NCI-H1048 (cell line): ENCODE results near the gene LHPP.

Experiments used
- DNase-seq: peaks from one replicate; lab custom pipeline; 2025; lab: John Stamatoyannopoulos, UW

Gene LHPP

DNA sequence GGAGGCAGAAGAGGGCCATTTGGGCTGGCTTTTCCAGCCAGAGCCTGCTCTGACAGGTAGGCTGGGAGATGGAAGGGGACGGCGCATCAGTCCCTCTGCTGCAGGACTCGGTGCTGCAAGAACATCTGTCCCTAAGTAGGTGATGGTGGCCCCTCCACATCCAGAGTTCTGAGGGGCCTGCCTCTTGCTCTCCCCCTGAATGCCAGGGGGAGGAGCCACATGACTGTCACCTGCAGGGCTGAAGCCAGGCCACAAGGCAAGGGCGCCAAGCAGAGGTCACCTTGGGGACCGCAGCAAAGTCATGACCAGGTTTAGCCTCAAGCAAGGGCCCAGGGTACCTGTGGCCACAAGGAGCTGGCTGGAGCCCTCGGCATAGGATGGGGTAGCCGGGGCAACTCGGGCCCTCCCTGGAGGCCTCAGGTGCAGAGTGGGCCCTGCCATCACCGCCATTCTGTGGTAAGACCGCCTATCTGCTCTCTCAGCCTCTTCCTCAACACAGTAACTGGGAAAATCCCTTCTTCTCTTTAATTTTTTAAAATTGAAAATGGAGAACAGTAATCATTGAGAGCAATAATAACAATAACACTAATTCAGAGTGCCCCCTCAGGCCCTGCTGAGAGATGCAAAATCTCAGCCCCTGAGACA lies 183.3 kb downstream of the LHPP start:
- no peak for DNase-seq

DNA sequence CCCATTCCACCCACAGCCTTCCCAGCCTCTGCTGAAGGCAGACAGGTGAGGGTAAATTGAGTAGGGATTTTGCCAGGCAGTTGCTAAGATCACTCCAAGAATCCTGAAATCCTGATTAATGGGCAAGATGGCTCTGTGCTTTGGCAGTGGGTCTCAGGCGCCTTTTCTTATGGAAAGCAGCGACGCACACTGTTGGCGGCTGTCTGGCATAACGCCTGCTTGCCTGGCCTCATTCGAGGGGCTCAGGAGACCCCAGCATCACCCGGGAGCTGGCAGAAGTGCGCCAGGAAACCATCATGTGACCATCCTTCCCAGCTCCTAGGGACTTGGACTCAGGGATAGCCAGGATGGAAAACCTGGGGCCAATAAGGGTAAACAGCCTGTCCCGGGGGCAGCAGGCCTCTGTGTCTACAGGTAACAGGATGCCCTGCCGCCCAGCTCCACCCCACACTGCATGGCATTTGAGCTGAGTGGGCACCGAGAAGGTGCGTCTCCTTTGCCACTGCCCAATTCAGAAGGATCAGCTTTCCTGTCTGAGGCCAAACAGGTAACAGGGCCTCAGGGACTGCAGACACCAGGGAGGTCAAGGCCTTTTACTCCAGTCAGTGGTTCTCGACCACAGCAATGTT lies 184.0 kb downstream of the LHPP start:
- DNase-seq, result no peak

DNA sequence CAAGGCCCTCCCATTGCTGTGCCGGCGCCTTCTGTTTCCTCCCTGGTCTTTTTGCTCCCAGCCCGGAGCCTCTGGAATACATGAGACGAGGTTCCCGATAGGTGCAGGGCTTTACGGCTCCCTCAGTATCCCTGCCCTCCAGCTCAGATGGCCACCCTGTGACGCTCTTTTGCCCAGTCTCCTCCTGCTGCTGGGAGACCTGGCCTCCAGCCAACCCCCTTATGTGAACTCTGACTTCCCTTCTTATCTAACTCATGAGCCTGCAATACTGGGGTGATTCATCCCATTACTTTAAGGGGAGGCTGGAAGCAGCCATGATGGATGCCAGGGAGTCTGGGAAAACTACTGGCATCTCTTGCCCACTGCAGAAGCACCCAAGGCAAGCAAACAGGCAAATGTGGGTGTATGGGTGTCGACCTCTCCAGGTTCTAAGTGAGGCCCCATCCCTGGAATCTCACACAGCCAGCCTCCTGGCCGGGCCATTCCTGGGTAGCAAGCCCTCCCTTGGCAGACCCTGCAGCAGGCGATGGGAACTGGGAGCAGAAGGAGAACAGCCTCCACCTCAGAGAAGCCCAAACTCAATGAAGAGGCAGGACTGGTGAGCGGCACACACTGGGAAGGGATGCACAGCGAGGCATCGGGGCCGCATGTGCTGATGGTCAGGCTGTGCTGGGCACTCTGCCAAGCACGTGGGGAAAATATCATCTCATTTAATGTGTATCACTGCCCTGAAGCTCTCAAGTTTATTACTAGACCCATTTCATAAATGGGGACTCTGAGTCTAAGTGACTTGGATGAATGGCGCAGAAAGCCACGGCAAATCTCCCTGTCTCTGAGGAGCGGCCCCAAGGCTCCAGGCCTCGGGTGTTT lies 185.1 kb downstream of the LHPP start:
- no peak for DNase-seq

DNA sequence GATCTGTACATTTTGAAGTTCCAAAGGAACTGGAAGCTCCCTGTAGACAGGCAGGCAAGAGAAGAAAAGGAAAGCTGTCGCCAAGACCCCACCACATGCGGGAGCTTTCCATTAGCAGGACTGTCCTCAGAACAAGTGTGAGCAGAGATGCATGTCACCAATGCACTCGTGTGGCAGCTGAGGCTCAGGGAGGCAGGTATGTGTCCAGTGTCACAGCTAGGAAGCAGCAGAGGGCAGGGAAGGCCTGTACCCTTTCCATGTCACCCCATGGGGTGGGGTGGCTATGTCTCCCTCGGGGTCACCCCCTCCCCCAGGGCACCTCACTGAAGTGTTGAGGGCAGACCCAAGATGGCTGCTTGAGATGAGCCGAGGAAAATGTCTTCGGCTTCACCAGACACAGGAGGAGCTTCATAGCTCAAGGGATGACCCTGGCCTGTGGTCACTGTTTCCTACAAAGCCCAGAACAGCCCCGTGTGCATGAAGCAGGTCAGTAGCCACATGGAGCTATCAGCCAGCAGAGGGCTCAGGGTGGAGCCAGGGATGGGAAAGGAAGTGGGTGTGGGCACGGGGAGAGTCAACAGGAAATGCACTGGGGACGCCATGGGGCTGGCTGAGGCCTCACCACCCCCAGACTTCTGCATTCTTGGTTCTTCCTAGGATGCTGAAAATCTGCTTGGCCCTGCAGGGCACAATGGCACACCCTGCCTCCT lies 186.0 kb downstream of the LHPP start:
- DNase-seq, result no peak

DNA sequence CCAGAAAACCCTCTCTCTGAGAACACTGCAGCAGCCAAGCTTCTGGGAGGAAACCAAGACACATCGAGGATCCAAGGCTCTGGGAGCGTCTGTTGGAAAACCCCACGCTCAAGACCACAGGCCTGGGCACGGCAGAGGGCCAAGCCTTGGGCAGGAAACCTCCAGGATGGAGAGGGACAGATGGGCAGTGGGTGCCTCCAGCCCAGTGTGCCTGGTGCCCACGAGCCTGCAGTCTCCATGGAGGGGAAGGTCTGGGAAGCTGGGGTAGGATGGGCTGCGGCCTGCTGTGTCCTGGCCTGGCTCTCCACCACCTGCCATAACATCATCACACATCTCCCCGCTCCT lies 186.5 kb downstream of the LHPP start:
- no peak for DNase-seq

DNA sequence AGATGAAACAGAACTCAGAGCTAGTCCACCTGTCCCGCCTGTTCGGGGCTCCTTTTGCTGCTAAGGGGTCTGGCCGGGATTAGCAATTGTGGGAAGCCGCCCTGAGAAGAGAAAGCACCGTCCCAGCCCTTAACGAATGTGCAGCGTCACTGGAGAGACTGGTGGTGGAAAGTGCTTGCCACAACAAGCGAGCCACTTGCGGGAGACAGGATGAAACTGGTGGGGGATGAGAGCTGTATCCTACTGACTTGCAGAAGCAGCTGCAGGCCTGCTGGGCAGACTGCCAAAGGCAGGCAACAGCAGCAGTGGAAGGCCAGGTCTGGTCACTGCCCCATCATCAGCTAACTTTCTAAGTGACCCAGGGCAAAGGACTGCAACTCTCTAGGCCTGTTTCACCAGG lies 187.1 kb downstream of the LHPP start:
- DNase-seq, result no peak

DNA sequence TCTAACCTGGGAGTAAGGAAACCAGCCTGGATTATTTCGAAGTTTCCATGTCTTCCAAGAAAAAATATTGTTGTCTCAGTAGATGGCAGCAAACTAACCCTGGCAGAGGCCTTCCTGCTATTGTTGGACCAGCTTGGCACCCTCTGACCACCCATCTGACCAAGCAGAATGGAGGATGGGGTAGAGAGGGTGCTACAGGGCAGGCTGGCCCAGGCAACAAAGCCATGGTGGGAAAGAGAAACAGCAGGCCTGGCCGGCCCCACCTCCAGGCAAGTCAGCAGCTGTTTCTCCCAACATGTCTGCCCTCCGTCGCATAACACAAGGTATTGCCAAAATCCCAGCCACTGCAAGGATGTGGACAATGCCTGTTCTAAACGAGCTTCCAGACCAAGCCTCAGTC lies 187.6 kb downstream of the LHPP start:
- no peak for DNase-seq

DNA sequence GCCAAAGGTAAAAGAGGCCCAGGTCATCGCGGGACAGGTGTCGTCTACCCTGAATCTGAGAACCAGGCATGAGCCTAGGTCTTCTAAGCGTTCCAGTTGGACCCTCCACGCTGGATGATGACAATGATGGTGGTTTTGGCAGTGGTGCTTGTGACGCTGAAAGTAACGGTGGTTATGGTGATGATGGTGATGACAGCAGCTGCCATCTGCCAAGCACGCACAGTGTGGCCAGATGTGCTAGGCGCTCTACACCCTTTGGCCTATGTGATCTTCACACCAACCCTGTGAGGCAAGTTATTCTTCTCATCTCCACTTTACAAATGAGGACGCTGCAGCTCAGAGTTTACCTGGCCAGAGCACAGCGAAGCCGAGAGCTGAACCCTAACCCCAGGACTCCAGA lies 188.6 kb downstream of the LHPP start:
- no peak for DNase-seq

DNA sequence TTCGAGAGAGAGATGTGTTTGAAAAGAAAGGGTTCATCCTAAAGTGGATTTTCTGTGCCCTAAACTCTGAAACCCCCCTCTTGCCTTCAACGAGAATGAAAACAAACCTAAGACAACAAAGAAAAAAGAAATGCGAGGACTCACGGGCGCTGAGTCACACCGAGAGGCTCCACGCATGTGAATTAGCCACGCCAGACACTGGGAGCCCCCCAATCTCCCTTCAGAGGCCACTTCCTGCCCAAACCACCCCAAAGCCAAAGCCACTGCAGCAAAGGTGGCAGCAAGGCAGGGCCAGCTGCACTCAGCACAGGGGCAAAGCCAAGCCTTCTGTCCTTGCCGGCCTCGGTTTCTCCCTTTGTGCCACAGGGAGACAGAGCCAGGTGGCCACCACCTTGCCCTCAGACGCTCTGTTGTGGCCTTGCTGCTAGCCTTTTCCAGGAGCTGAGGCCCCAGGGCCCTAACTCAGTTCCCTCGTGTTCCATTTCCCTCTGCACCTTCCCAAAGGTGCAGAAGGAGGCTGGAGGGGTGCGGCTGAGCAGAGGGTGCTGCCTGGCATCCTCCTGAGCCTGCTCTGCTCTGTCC lies 189.3 kb downstream of the LHPP start:
- no peak for DNase-seq

DNA sequence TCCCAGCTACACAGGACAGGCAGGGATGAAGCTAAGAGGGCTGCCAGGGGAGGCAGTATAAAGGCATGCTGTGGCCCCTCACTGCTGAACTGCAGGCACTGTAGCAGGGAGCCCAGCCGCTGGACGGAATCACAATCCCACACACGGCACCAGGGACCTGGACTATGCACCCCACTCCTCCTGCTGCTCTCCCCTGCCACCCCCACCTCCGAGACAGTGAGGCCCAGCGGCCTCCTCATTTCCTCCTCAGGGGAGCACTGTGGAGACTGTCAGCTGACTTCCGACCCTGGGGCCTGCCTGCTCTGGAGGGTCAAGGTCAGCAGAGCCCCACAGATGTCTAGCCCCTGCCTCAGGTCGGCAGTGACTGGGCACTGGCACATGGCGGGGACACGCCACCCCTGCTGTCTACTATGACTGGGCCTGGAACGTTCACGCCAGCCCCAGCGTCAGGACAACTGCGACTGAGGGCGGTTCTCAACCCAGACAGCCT lies 189.8 kb downstream of the LHPP start:
- no peak for DNase-seq

DNA sequence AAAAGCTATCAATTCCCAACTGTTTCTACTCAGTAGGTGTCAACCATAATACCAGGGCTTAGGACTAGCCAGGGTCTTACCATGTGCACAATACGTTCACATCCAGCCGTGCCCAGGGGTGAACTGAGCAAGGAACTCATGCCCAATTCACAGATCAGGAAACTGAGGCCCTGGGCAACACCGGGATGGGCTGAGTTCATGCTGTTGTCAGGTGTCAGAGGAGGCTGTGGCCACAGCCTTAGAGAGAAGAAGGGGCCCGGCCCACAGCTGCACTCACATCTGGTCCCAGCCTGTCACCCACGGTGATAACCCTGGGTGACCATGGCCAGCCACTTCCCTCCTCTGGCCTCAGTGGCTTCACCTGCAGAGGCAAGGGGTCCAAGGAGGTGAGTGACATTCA lies 190.6 kb downstream of the LHPP start:
- DNase-seq, result no peak

DNA sequence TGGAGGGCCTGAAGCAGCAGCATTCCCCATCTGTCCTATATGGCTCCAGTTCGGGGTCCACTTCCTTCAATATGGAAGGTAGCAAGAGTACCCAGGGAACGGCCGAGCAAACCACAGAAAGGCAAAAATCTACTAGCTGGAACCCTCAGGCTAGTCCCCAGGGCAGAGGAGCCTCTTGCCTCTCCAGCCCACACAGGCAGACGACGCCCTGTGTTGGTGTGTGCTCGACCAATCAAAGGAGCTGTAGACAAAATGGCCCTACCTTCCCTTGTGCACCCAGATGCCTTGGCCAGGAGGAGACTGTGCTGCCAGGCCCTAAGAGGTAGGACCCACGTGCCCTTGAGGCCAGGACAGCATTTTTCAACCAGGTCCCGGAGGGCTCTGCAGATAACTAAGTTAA lies 191.1 kb downstream of the LHPP start:
- no peak for DNase-seq

DNA sequence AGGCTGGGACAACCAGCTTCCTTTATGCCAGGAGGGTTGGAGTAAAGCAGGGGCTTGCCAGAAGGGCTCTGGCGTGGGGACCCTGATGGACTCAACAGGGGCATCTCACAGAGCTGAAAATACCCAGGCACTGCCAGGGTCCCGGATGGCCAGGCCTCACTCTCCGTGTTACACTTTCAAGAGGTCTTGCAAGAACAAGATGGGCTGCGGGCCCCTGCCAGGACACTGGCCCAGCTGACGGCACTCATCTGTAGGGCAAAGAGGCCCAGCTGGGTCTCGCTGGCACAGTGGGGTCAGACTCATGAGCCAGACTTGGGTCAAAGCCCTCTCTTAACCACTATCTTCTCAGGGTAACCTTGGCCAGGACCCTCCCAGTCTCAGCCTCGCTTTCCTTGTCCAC lies 191.7 kb downstream of the LHPP start:
- DNase-seq, result no peak

DNA sequence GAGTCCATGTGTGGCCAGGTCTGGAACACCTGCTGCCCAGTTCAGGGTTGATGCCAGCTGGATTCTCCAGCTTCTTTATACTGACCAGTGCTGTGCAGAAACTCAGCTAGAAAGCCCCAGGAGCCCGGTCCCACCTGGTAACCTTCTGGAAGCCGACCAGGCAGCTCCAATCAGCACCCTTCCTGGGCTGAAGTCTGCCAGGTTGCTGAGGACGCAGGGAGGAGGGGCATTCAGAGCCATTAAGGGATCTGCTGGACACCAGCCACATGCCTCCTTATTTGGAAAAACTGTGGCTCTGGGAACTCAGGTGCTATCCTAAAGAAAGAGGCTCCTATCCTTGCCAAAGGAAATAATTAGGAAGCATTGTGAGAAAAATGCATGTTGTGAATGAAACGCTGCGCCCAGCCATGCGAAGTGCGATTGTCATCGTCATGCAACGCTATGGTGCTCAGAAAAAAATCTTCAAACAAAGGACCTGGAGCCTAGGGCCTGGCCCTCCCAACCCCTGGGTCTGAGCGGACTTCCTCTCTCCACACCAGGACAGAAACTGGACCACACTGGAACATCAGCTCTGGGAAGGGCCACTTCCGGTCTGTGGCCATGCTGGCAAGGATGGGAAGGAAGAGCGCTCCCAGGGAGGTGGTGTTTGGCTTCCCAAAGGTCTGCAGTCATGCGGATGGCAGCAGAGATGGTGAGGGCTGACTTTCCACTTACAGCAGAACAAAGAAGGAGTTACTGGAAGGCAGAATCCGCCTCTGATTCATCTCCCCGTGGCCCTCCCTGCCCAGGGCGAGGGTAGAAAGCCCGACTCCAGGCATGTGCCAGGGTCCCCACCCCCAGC lies 192.4 kb downstream of the LHPP start:
- no peak for DNase-seq

DNA sequence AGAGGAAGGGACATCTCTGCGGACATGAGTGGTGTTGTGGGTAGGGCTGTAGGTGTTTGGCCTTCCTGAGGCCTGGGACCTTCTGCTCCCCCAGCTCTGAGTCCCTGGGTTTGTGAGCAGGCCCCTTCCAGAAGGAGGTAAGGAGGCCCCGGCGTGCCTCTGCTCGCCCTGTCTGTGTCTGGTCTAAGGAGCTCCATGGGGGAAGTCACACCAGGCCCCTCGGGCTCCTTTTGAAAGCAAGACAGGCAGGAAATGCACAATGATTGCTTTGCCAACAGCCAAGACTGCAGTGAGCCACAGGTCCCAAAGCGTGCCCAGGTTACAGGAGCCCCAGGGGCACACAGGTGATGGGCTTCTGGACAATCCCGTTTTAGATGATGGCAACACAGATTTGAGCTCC lies 193.1 kb downstream of the LHPP start:
- no peak for DNase-seq

DNA sequence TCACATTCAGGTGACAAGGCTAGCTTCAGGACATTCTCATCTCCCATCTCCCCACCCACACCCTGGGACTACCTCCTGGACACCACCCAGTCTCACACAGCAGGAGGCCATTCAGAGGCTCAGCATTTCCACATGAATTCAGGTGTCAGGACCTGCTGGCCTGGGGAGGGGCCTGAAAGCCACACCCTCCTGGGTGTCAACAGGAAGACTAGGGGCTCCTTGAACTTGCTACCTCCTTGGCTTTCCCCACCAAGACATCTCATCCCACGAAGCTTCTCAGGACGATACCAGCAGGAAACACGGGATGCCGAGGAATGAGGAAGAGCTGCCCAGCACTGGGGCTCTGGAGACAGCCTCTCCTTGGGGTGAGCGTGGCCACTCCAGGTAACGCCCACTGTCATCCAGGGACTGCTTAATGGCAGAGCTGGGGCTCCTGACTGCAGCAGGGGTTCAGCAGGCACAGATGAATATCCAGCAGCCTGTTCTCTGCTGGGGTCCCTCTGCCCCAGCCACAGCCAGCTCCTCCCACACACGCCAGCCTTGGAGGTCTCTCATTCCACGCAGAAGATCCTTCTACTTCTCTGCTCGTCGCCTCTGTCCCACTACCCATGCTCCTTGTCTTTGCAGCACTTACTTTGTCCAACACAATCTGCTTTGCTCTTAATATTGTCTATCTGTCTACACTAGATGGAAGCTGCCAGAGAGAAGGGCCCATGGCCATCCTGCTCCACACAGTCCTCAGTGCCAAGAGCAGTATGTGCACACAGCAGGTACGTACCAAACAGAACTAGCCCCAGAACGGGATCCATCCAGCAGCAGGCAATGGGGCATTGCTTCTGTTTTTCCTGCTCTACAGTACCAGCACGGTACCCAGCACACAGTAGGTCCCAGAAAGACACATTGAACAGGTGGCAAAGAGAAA lies 193.8 kb downstream of the LHPP start:
- DNase-seq, result no peak

DNA sequence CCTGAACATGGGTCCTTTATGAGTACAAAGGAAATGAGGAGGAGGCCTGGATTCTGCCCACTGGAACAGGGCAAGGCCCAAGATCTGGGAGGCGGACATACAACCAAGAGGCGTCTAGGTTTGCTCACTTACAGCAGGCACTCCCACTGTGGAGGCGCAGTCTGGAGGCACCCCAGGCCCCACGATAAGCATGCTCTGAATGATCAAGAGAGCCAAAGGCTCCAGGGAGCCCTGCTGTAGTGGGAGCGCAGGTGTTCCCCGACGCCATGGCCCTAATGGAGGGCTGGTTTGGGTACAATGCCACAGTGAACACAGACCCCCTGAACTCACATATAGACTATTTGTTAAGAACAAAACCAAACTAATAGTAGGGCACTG lies 194.5 kb downstream of the LHPP start:
- no peak for DNase-seq

DNA sequence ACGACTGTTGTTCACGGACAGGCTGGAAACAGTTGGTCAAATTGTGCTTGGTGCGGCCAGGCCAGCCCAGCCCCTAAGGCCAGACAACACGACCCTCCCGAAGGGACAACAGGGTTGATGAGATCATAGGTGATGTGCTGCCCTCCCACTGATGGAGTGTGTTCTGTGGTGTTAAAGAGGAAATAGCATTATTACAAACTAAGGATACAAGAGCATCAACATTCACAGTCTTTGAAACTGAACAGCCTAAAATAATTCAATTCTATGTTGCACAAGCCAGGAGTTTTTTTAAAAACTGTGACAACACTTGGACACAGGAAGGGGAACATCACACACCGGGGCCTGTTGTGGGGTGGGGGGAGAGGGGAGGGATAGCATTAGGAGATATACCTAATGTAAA lies 194.9 kb downstream of the LHPP start:
- no peak for DNase-seq

DNA sequence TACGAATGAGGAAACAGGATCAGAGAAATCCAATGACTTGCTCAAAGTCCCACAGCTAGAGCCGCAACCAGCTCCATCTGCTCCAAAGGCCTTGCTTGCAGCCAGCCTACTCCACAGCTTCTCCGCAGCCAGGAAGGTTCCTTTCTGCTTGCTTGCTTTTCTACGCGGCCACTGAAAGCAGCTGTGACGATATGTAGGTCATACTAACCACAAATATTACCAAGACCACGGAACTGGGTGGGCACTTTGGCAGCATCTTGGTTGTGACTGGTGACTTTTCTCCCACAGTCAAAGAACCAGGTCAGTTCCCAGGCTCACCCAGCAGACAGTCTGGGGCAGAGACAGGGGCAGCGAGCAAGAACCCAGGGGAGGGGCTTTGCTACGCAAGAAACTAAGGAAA lies 196.2 kb downstream of the LHPP start:
- DNase-seq, result no peak

DNA sequence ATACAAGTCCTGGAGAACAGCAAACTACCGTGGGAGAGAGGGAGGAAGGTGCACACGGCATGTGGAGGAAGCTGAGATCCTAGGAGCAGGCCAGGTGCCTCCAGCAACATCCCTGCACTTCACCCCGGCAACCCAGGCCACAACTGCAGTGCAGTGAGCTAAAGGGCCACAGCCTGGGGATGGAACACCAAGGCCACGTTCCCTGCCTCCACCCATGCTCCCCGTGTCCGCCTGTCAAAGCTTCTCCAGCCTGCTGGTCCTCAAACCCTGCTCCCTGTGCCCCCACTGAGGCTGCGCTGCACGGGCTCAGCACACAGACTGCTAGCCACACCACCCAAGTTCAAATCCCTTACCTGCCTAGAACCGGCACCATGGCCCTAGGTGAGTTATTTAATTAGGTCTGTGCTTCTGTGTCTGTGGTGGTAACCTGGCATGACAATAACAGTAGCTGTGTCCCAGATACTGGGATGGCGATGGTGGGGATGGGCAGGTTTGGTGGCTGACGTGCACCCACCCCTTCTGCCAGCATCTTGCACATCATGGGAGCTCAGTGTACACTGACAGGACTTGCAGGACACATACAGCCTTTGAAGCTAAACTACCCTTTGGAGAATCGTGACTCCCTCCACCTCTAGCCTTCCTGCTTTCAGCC lies 197.1 kb downstream of the LHPP start:
- DNase-seq, result no peak
